Astrocyte (in vitro differentiated cells and primary cell): ENCODE results near the gene IFRD2. TPM values are rescaled to one million over a fixed set of nuclear protein-coding genes. Genes with fewer than 3 reads are reported as not detected.

Experiments
- DNase-seq: peaks from one replicate; pipeline ENCODE4 v3.0.0-alpha.2; 2010; ENCODE audit warnings: low read depth
- FAIRE-seq: peaks from 2 replicates; lab custom pipeline; 2011; peaks lifted over from hg19 to GRCh38; lab: Jason Lieb, UNC
- H2AFZ ChIP-seq: 2 replicates; pipeline ENCODE4 v1.6.0; 2012; ENCODE audit warnings: low read depth, low read length, inconsistent platforms
- H3K27ac ChIP-seq: 2 replicates; pipeline ENCODE4 v1.5.1; 2011; ENCODE audit warnings: low read depth, low read length, inconsistent platforms
- H3K27me3 ChIP-seq: 2 replicates; pipeline ENCODE4 v1.6.0; 2011; ENCODE audit warnings: low read length, inconsistent platforms; ENCODE audit not compliant: insufficient read depth
- H3K36me3 ChIP-seq: 2 replicates; pipeline ENCODE4 v1.5.1; 2011; ENCODE audit warnings: low read length, inconsistent platforms; ENCODE audit not compliant: insufficient read depth
- H3K4me1 ChIP-seq: 2 replicates; pipeline ENCODE4 v1.5.1; 2011; ENCODE audit warnings: low read length, inconsistent platforms; ENCODE audit not compliant: insufficient read depth
- H3K4me2 ChIP-seq: 2 replicates; pipeline ENCODE4 v1.6.0; 2012; ENCODE audit warnings: low read length, inconsistent platforms
- H3K4me3 ChIP-seq: 2 replicates; pipeline ENCODE4 v1.5.1; 2011; ENCODE audit warnings: low read depth, mild to moderate bottlenecking, low read length, inconsistent platforms; ENCODE audit not compliant: insufficient read depth
- H3K79me2 ChIP-seq: 2 replicates; pipeline ENCODE4 v1.6.0; 2012; ENCODE audit warnings: mild to moderate bottlenecking, low read length, inconsistent platforms; ENCODE audit not compliant: insufficient read depth
- H3K9ac ChIP-seq: 2 replicates; pipeline ENCODE4 v1.6.0; 2012; ENCODE audit warnings: mild to moderate bottlenecking, low read length, inconsistent platforms
- H3K9me3 ChIP-seq: 2 replicates; pipeline ENCODE4 v1.5.1; 2012; ENCODE audit warnings: low read depth, mild to moderate bottlenecking, low read length, inconsistent platforms; ENCODE audit not compliant: insufficient read depth
- H4K20me1 ChIP-seq: 2 replicates; pipeline ENCODE4 v1.6.0; 2012; ENCODE audit warnings: low read length, inconsistent platforms; ENCODE audit not compliant: insufficient read depth
- H3K27ac Mint-ChIP-seq: one replicate; pipeline ENCODE4 v1.8.0; 2021; ENCODE audit warnings: mild to moderate bottlenecking, mixed read lengths; ENCODE audit not compliant: unreplicated experiment
- H3K27me3 Mint-ChIP-seq: one replicate; pipeline ENCODE4 v1.8.0; 2021; ENCODE audit warnings: low read depth, mixed read lengths; ENCODE audit not compliant: unreplicated experiment
- H3K36me3 Mint-ChIP-seq: one replicate; pipeline ENCODE4 v1.8.0; 2021; ENCODE audit warnings: low read depth, mixed read lengths; ENCODE audit not compliant: unreplicated experiment
- H3K4me1 Mint-ChIP-seq: one replicate; pipeline ENCODE4 v1.8.0; 2021; ENCODE audit warnings: low read depth, mixed read lengths; ENCODE audit not compliant: unreplicated experiment
- H3K4me3 Mint-ChIP-seq: one replicate; pipeline ENCODE4 v1.8.0; 2021; ENCODE audit warnings: mild to moderate bottlenecking, moderate library complexity, mixed read lengths; ENCODE audit not compliant: unreplicated experiment
- H3K9me3 Mint-ChIP-seq: one replicate; pipeline ENCODE4 v1.8.0; 2021; ENCODE audit warnings: mild to moderate bottlenecking, mixed read lengths; ENCODE audit not compliant: unreplicated experiment
- CTCF ChIP-seq: IDR thresholded peaks from 2 replicates; pipeline ENCODE4 v1.5.1; 2011; ENCODE audit warnings: low read depth, mild to moderate bottlenecking, inconsistent platforms, low read length, moderate library complexity; ENCODE audit not compliant: insufficient read depth
- EZH2 ChIP-seq: IDR thresholded peaks from 2 replicates; pipeline ENCODE4 v1.6.1; 2012; ENCODE audit warnings: mild to moderate bottlenecking, low read length, inconsistent platforms; ENCODE audit not compliant: insufficient read depth
- total RNA-seq: library from RNA; stranded (reverse); gene quantifications from 2 replicates; pipeline ENCODE4 v1.2.1, GENCODE V29; 2021

Gene IFRD2
- total RNA-seq, 1 donor from 2014 or later: 66.8 TPM

- no peaks in the 10 kb centered on the region for H3K4me1 ChIP-seq
- no peak within 1 kb of the TSS for H3K4me2 ChIP-seq
- TF ChIP-seq EZH2 (no peak), CTCF (no peak)
- no peak within 1 kb of the TSS for H2AFZ ChIP-seq
- DNase-seq (no peak), FAIRE-seq (no peak)
- Mint-ChIP-seq H3K36me3 (peaks cover 6% of the 10 kb centered on the region), H3K27me3 (peaks cover 19% of the 10 kb centered on the region), H3K9me3 (no peaks in the 10 kb centered on the region), H3K4me3 (no peak within 1 kb of the TSS), H3K27ac (no peak within 1 kb of the TSS), H3K4me1 (peaks cover 2% of the 10 kb centered on the region)
- no peak within 1 kb of the TSS for H3K9ac ChIP-seq
- no peak within 1 kb of the TSS for H3K4me3 ChIP-seq
- no peaks in the 10 kb centered on the region for H3K9me3 ChIP-seq
- H3K27ac ChIP-seq: no peak within 1 kb of the TSS
- H3K36me3 ChIP-seq: no peaks in the 10 kb centered on the region
- peaks cover 3% of the 10 kb centered on the region for H4K20me1 ChIP-seq
- H3K79me2 ChIP-seq: no peaks in the 10 kb centered on the region
- H3K27me3 ChIP-seq: peaks cover 19% of the 10 kb centered on the region
Observed at GRCh38 chr3:50278880-50279224, 13.4 kb downstream of the IFRD2 start, which contains the start of gene LSMEM2. LSMEM2 (plus strand) TSS chr3:50279087; CDS start chr3:50279114, 27 bp downstream.

GRCh38 chr3:50278123-50278879 lies 13.9 kb downstream of the IFRD2 start:
- Mint-ChIP-seq H3K27me3 (peaks cover 19% of the 10 kb centered on the region), H3K4me3 (no peak overlapping the region), H3K9me3 (no peaks in the 10 kb centered on the region), H3K27ac (no peak overlapping the region), H3K4me1 (peaks cover 2% of the 10 kb centered on the region), H3K36me3 (peaks cover 6% of the 10 kb centered on the region)
- no peak for TF ChIP-seq EZH2
- TF ChIP-seq CTCF: no peak
- Histone ChIP-seq H3K9ac (no peak overlapping the region), H2AFZ (no peak overlapping the region), H3K79me2 (no peaks in the 10 kb centered on the region), H3K27ac (no peak overlapping the region), H3K4me1 (no peaks in the 10 kb centered on the region), H4K20me1 (peaks cover 3% of the 10 kb centered on the region), H3K27me3 (peaks cover 25% of the 10 kb centered on the region), H3K4me2 (no peak overlapping the region), H3K4me3 (no peak overlapping the region), H3K36me3 (no peaks in the 10 kb centered on the region), H3K9me3 (no peaks in the 10 kb centered on the region)
- FAIRE-seq: no peak
- no peak for DNase-seq

- H3K9me3 ChIP-seq: no peaks in the 10 kb centered on the region
- no peak for TF ChIP-seq CTCF
- no peak overlapping the region for H3K4me3 Mint-ChIP-seq
- H3K4me1 Mint-ChIP-seq: peaks cover 5% of the 10 kb centered on the region
- no peak overlapping the region for H3K4me2 ChIP-seq
- H3K27me3 ChIP-seq: peaks cover 27% of the 10 kb centered on the region
- H3K36me3 Mint-ChIP-seq: peaks cover 8% of the 10 kb centered on the region
- DNase-seq (no peak), FAIRE-seq (no peak)
- H3K27me3 Mint-ChIP-seq: peaks cover 22% of the 10 kb centered on the region
- H3K36me3 ChIP-seq: no peaks in the 10 kb centered on the region
- H3K4me3 ChIP-seq: no peak overlapping the region
- H2AFZ ChIP-seq: no peak overlapping the region
- no peak overlapping the region for H3K9ac ChIP-seq
- no peak overlapping the region for H3K27ac Mint-ChIP-seq
- H3K4me1 ChIP-seq: no peaks in the 10 kb centered on the region
- no peaks in the 10 kb centered on the region for H3K79me2 ChIP-seq
- H4K20me1 ChIP-seq: peaks cover 3% of the 10 kb centered on the region
- no peak overlapping the region for H3K27ac ChIP-seq
- no peaks in the 10 kb centered on the region for H3K9me3 Mint-ChIP-seq
Observed at GRCh38 chr3:50276762-50277101, 15.5 kb downstream of the IFRD2 start.
